D721Med (cell line): Measurements from ENCODE around the gene SMAD2.

ENCODE experiments used
- DNase-seq: peaks from one replicate; pipeline ENCODE4 v3.0.0; 2011; ENCODE audit warnings: low spot score; ENCODE audit not compliant: insufficient read length
- FAIRE-seq: peaks from 2 replicates; lab custom pipeline; 2011; peaks lifted over from hg19 to GRCh38; lab: Jason Lieb, UNC
- TF ChIP-seq, protein P1 (sequence below): IDR thresholded peaks from 2 replicates; pipeline ENCODE4 v1.5.1; 2012; ENCODE audit warnings: mild to moderate bottlenecking, control low read depth; ENCODE audit not compliant: insufficient read depth; ENCODE audit errors: missing control alignments

The SMAD2 gene

DNA sequence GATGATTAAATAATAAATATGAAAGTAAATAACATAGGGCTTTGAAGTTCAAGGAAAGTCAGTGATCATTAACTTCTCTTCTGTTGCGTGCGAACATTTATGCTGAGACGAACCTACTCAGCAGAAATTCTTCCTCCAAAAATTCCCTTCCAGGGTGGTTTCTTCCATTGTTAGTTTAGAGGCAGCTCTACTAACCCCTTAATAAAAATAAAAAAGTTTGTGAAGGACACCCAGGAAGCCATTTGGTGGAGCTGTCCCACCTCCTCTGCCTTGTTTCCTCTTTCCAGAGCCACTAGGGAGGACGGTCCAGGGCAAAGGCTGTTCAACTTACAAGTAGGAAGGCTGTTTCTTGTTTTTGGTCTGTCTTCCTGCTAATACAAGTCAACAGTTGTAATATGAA is 2.1 kb upstream of the SMAD2 start:
- TF ChIP-seq, protein P1, sequence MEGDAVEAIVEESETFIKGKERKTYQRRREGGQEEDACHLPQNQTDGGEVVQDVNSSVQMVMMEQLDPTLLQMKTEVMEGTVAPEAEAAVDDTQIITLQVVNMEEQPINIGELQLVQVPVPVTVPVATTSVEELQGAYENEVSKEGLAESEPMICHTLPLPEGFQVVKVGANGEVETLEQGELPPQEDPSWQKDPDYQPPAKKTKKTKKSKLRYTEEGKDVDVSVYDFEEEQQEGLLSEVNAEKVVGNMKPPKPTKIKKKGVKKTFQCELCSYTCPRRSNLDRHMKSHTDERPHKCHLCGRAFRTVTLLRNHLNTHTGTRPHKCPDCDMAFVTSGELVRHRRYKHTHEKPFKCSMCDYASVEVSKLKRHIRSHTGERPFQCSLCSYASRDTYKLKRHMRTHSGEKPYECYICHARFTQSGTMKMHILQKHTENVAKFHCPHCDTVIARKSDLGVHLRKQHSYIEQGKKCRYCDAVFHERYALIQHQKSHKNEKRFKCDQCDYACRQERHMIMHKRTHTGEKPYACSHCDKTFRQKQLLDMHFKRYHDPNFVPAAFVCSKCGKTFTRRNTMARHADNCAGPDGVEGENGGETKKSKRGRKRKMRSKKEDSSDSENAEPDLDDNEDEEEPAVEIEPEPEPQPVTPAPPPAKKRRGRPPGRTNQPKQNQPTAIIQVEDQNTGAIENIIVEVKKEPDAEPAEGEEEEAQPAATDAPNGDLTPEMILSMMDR = peak; percentile 31
- FAIRE-seq = no peak
- DNase-seq = no peak

DNA sequence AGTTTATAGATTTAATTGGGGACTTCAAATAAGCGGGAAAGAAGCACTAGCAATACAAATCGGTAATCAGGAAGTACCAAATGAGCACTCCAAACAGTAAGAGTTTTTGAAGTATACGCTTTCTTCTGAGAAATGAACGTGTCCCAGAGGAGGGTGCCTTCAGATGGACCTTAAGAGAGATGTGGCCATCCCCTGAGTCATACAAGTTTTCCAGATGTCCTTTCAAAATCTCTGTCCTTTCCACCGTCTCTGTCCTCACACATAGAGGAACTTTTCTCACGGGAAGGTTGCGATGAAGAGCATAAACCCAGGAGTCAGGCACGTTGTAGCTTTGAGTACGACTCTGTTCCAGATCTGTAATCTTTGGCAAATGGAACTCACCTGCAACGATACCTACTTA is 1.7 kb upstream of the SMAD2 start:
- peak; percentile 60 for FAIRE-seq
- TF ChIP-seq, protein P1 = no peak
- no peak for DNase-seq

DNA sequence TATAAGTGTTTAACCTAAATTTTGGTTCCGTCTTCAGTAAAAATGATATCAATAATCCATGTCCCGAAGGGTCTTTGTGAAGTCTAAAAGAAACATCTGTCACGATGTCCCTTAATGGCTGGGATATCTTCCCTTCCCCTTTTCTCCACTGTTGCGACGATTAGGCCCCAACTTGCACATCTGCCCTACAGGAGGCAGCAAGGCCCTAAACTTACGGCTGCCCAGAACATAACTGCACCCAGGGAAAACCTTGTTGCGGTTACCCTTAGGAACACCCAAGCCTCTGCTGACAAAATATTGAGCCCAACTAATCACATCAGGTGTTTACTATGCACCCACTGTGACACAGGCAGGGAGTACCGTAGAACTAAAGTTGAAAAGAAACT is 1.3 kb upstream of the SMAD2 start:
- TF ChIP-seq, protein P1 = peak; percentile 55
- FAIRE-seq = peak; percentile 29
- no peak for DNase-seq

DNA sequence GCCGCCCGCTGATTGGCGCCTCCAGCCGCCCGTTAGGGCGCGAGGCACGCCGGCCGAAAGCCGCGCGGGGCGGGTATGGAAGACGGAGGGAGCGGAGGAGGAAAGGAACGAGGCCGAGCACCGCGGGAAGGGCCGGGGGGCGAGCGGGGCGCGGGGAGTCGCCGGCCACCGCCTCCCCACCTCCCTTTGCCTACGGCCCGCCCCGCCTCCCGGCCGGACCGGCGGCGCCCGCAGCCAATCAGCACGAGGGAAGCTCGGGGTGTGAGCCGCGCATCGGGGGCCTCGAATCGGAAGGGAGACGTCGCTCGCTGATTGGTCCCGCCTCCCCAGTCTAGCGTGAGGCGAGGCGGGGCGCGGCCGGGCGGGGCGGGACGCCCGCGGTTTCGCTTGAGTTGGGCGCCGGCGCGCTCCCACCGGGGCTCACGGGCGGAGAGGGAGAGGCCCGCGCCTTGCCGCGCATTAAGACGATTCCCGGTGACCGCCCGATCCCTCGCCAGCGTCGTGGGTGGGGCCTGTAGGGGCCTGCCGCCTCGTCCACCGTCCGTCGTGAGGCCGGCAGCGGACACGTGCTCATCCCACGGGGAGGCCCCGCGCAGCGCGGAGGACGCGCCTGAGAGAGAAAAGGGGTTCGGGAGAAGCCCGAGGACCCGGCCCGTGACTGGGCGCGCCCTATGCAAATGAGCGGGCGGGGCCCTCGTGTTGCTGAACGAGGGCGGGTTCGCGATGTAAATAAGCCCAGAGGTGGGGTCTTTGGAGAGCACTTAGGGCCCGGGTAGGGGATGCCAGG is 665 bp upstream of the SMAD2 start:
- DNase-seq (peak; percentile 57), FAIRE-seq (no peak)
- TF ChIP-seq, protein P1 = no peak

DNA sequence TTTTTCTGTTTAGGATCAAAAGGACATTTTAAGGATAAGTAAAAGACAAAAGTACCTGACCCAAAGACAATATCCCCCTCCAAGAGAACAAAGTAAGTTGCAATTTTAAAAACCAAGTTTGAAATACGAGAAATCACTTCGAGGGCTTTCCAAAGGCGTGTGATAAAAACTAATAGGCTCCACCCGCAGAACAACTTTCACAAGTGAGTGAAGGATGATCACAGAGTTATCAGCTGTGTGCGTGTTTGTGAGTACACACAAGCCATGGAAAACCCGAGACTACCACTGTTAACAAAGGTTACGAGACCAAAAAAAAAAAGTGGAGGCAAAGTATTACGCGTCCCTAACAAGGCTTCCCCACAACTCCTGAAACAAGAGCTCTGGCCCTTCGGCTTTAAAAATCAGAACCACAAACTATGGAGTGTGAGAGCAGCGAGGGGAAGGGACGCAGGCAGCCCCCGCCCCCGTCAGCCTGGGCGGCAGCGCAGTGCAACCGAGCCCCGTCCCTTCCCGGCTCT is 719 bp downstream of the SMAD2 start:
- DNase-seq = no peak

DNA sequence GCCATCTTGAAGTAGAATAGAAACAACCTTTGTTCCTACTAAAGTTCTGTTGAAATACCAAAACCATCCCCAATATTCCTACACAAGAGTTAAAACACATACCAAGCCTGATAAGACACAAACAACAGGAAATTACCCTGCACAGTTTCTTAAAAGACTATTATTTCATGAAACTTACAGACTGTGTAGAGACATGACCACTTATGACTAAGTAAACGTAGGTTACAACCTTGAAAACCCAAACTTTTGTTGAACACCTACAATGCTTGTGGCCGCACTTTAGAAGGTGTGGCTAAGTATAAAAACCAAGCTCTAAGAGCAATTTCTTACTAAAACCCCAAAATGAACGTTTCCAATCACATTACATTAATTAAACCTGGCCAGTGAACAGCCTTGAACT is 2.0 kb downstream of the SMAD2 start:
- peak; percentile 86 for FAIRE-seq
- TF ChIP-seq, protein P1 = no peak
- no peak for DNase-seq

More for the DNA sequence above, 719 bp downstream of the SMAD2 start:
- peak; percentile 48 for FAIRE-seq
- TF ChIP-seq, protein P1 = no peak

DNA sequence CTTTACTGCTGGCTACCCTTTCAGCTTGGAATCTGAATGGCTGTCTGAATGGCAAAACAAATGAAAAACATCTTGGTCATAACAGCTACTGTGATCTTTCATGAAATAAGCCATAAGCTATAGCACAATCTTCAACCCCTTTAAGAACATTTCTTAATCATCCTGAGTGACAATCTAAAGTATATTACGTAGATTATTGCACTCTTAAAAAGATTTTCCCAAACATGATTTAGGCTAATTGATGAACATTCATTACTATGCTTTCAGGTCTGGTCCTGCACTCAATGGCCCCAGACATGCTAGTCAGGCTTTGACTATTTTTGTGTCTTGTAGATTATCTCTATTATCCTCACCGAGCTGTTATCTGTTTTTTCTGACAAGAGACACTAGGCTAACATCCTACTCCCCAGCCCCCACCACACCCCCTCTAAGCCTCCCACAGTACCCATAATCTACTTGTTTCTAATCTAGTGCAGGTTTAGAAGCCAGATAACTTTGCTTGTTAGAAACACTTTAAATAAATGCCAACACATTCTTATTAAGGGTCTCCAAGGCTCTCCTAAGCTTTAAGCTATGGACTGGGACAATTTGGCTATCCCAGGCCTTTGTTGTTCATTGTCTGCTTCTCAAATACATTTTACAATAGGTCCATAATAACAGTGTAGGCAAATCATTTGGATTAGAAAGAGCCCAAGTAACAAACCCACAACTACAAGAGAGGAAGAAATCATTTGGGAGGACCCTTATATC is 4.2 kb downstream of the SMAD2 start:
- TF ChIP-seq, protein P1 = no peak
- DNase-seq (no peak), FAIRE-seq (peak; percentile 100)
